ENCODE data around the gene ACTMAP. TPM values are rescaled to one million over a fixed set of nuclear protein-coding genes. Genes with fewer than 3 reads are reported as not detected.
"Not testable (repeated sequence)": the region's sequence is repeated elsewhere in the genome, so short reads cannot be mapped to it uniquely, and the experiment has no call there.

ACTMAP gene
- total RNA-seq, 1 donor from 2014 or later = 14.2 TPM

- H3K4me1 Mint-ChIP-seq (ENCODE audit: low read depth) = peaks cover 21% of the 10 kb centered on the region
- no peaks in the 10 kb centered on the region for H3K27me3 Mint-ChIP-seq (ENCODE audit: low read depth)
- DNase-seq (ENCODE audit: low spot score) = no peak
- H3K27ac Mint-ChIP-seq = no peak overlapping the region
- H3K36me3 Mint-ChIP-seq (ENCODE audit: low read depth) = peaks cover 51% of the 10 kb centered on the region
- intact Hi-C loops (cut with micrococcal nuclease) = no loop called here
- no peak overlapping the region for H3K4me3 Mint-ChIP-seq (ENCODE audit: low read depth)
- H3K9me3 Mint-ChIP-seq = no peaks in the 10 kb centered on the region
Observed at GRCh38 chr19:40783711-40784110, 33.4 kb upstream of the ACTMAP start.

- DNase-seq (ENCODE audit: low spot score) = no peak
- no peaks in the 10 kb centered on the region for H3K27me3 Mint-ChIP-seq (ENCODE audit: low read depth)
- peaks cover 35% of the 10 kb centered on the region for H3K36me3 Mint-ChIP-seq (ENCODE audit: low read depth)
- intact Hi-C loops (cut with micrococcal nuclease) = no loop called here
- H3K4me3 Mint-ChIP-seq (ENCODE audit: low read depth) = no peak overlapping the region
- no peak overlapping the region for H3K27ac Mint-ChIP-seq
- no peaks in the 10 kb centered on the region for H3K9me3 Mint-ChIP-seq
- H3K4me1 Mint-ChIP-seq (ENCODE audit: low read depth) = peaks cover 32% of the 10 kb centered on the region
Observed at GRCh38 chr19:40781140-40781539, 30.9 kb upstream of the ACTMAP start.

- no peaks in the 10 kb centered on the region for H3K9me3 Mint-ChIP-seq
- H3K27ac Mint-ChIP-seq = peak overlapping the region; percentile 81
- H3K27me3 Mint-ChIP-seq (ENCODE audit: low read depth) = no peaks in the 10 kb centered on the region
- H3K4me1 Mint-ChIP-seq (ENCODE audit: low read depth) = peaks cover 33% of the 10 kb centered on the region
- peak overlapping the region; percentile 59 for H3K4me3 Mint-ChIP-seq (ENCODE audit: low read depth)
- DNase-seq (ENCODE audit: low spot score) = no peak
- intact Hi-C loops (cut with micrococcal nuclease) = no loop called here
- H3K36me3 Mint-ChIP-seq (ENCODE audit: low read depth) = peaks cover 32% of the 10 kb centered on the region
Observed at GRCh38 chr19:40780582-40780981, 30.3 kb upstream of the ACTMAP start.

- Mint-ChIP-seq H3K4me3 (ENCODE audit: low read depth) (peak overlapping the region; percentile 96), H3K27ac (peak overlapping the region; percentile 96), H3K4me1 (ENCODE audit: low read depth) (peaks cover 37% of the 10 kb centered on the region), H3K9me3 (no peaks in the 10 kb centered on the region), H3K36me3 (ENCODE audit: low read depth) (peaks cover 25% of the 10 kb centered on the region), H3K27me3 (ENCODE audit: low read depth) (no peaks in the 10 kb centered on the region)
- intact Hi-C loops (cut with micrococcal nuclease) = loop anchor here (1.0 kb wide), 3 partner anchors 14 to 28 kb away; partner anchors contain the start of gene ACTMAP
- no peak for DNase-seq (ENCODE audit: low spot score)
Observed at GRCh38 chr19:40778706-40779284, 28.5 kb upstream of the ACTMAP start.

GRCh38 chr19:40777937-40778705, 27.8 kb upstream of the ACTMAP start, which contains the start of gene RAB4B:
Gene RAB4B (plus strand): TSS chr19:40778247. CDS start chr19:40778376, 129 bp downstream.
- Mint-ChIP-seq H3K27me3 (ENCODE audit: low read depth) (no peaks in the 10 kb centered on the region), H3K4me1 (ENCODE audit: low read depth) (peaks cover 35% of the 10 kb centered on the region), H3K4me3 (ENCODE audit: low read depth) (peak within 1 kb of the TSS; percentile 96), H3K9me3 (no peaks in the 10 kb centered on the region), H3K27ac (peak within 1 kb of the TSS; percentile 96), H3K36me3 (ENCODE audit: low read depth) (peaks cover 21% of the 10 kb centered on the region)
- peak; percentile 100 for DNase-seq (ENCODE audit: low spot score)
- intact Hi-C loops (cut with micrococcal nuclease) = loop anchor here (1.0 kb wide), 4 partner anchors 20 to 62 kb away; partner anchors contain the start of genes ACTMAP and COQ8B

GRCh38 chr19:40777645-40777936, 27.3 kb upstream of the ACTMAP start:
- Mint-ChIP-seq H3K27me3 (ENCODE audit: low read depth) (no peaks in the 10 kb centered on the region), H3K4me3 (ENCODE audit: low read depth) (peak overlapping the region; percentile 96), H3K4me1 (ENCODE audit: low read depth) (peaks cover 35% of the 10 kb centered on the region)

GRCh38 chr19:40776932-40777644, 26.8 kb upstream of the ACTMAP start:
- Mint-ChIP-seq H3K4me1 (ENCODE audit: low read depth) (peaks cover 35% of the 10 kb centered on the region), H3K27ac (peak overlapping the region; percentile 96), H3K9me3 (no peaks in the 10 kb centered on the region), H3K4me3 (ENCODE audit: low read depth) (peak overlapping the region; percentile 96), H3K36me3 (ENCODE audit: low read depth) (peaks cover 21% of the 10 kb centered on the region), H3K27me3 (ENCODE audit: low read depth) (no peaks in the 10 kb centered on the region)
- DNase-seq (ENCODE audit: low spot score) = peak; percentile 86
- intact Hi-C loops (cut with micrococcal nuclease) = loop anchor here (1.0 kb wide), 2 partner anchors 23 to 61 kb away; partner anchors contain the start of gene COQ8B

More at GRCh38 chr19:40777645-40777936, 27.3 kb upstream of the ACTMAP start:
- H3K36me3 Mint-ChIP-seq (ENCODE audit: low read depth) = peaks cover 20% of the 10 kb centered on the region
- no peak for DNase-seq (ENCODE audit: low spot score)
- H3K27ac Mint-ChIP-seq = peak overlapping the region; percentile 96
- intact Hi-C loops (cut with micrococcal nuclease) = loop anchor here (1.0 kb wide), 2 partner anchors 23 to 61 kb away; partner anchors contain the start of gene COQ8B
- no peaks in the 10 kb centered on the region for H3K9me3 Mint-ChIP-seq

GRCh38 chr19:40776364-40776763, 26.1 kb upstream of the ACTMAP start:
- intact Hi-C loops (cut with micrococcal nuclease) = no loop called here
- Mint-ChIP-seq H3K4me3 (ENCODE audit: low read depth) (no peak overlapping the region), H3K4me1 (ENCODE audit: low read depth) (peaks cover 35% of the 10 kb centered on the region)

GRCh38 chr19:40775632-40776022, 25.4 kb upstream of the ACTMAP start:
- Mint-ChIP-seq H3K27ac (peak overlapping the region; percentile 59), H3K27me3 (ENCODE audit: low read depth) (no peaks in the 10 kb centered on the region), H3K36me3 (ENCODE audit: low read depth) (peaks cover 26% of the 10 kb centered on the region), H3K4me3 (ENCODE audit: low read depth) (no peak overlapping the region), H3K9me3 (peaks cover 5% of the 10 kb centered on the region), H3K4me1 (ENCODE audit: low read depth) (peaks cover 38% of the 10 kb centered on the region)
- intact Hi-C loops (cut with micrococcal nuclease) = no loop called here
- DNase-seq (ENCODE audit: low spot score) = no peak

More at GRCh38 chr19:40776364-40776763, 26.1 kb upstream of the ACTMAP start:
- Mint-ChIP-seq H3K27ac (no peak overlapping the region), H3K9me3 (no peaks in the 10 kb centered on the region), H3K27me3 (ENCODE audit: low read depth) (no peaks in the 10 kb centered on the region), H3K36me3 (ENCODE audit: low read depth) (peaks cover 24% of the 10 kb centered on the region)
- DNase-seq (ENCODE audit: low spot score) = no peak

- Mint-ChIP-seq H3K36me3 (ENCODE audit: low read depth) (peaks cover 24% of the 10 kb centered on the region), H3K4me3 (ENCODE audit: low read depth) (no peak within 1 kb of the TSS), H3K4me1 (ENCODE audit: low read depth) (peaks cover 33% of the 10 kb centered on the region), H3K27ac (peak within 1 kb of the TSS; percentile 59), H3K27me3 (ENCODE audit: low read depth) (no peaks in the 10 kb centered on the region), H3K9me3 (peaks cover 5% of the 10 kb centered on the region)
- intact Hi-C loops (cut with micrococcal nuclease) = no loop called here
- DNase-seq (ENCODE audit: low spot score) = no peak
Observed at GRCh38 chr19:40774916-40775631, 24.8 kb upstream of the ACTMAP start, which contains the start of gene MIA. Gene MIA (plus strand): TSS chr19:40775521. CDS start chr19:40775543, 22 bp downstream.

GRCh38 chr19:40771101-40771862, 21.0 kb upstream of the ACTMAP start:
- not testable (repeated sequence) for DNase-seq (ENCODE audit: low spot score)

More at GRCh38 chr19:40771101-40771862, 21.0 kb upstream of the ACTMAP start:
- H3K27me3 Mint-ChIP-seq (ENCODE audit: low read depth); intact Hi-C loops (cut with micrococcal nuclease); H3K27ac Mint-ChIP-seq; H3K9me3 Mint-ChIP-seq; H3K4me3 Mint-ChIP-seq (ENCODE audit: low read depth): not testable (repeated sequence)
- Mint-ChIP-seq H3K36me3 (ENCODE audit: low read depth) (peaks cover 42% of the 10 kb centered on the region), H3K4me1 (ENCODE audit: low read depth) (peaks cover 17% of the 10 kb centered on the region)
